Parathyroid adenoma (tissue), 2 donors: ENCODE results near the gene TMIE.
"Not testable (repeated sequence)": the region's sequence is repeated elsewhere in the genome, so short reads cannot be mapped to it uniquely, and the experiment has no call there.

Experiments
- H2AFZ ChIP-seq: fragments of 300-600 bp; sonication (generic); one replicate; pipeline ENCODE4 v1.7.0; 2017; ENCODE audit warnings: antibody characterized with exemption, mild to moderate bottlenecking
- H3K27ac ChIP-seq: fragments of 300-600 bp; sonication (generic); one replicate; pipeline ENCODE4 v1.7.0; 2017
- H3K27me3 ChIP-seq: fragments of 300-600 bp; sonication (generic); one replicate; pipeline ENCODE4 v1.7.0; 2017; ENCODE audit warnings: low read length; ENCODE audit not compliant: control insufficient read depth, insufficient read depth
- H3K36me3 ChIP-seq: fragments of 300-600 bp; sonication (generic); one replicate; pipeline ENCODE4 v1.7.0; 2017; ENCODE audit warnings: low read length; ENCODE audit not compliant: control insufficient read depth, insufficient read depth
- H3K4me1 ChIP-seq: fragments of 300-600 bp; sonication (generic); one replicate; pipeline ENCODE4 v1.7.0; 2017; ENCODE audit warnings: control low read depth
- H3K4me2 ChIP-seq: fragments of 300-600 bp; sonication (generic); one replicate; pipeline ENCODE4 v1.7.0; 2017; ENCODE audit warnings: low read length
- H3K4me3 ChIP-seq: fragments of 300-600 bp; sonication (generic); one replicate; pipeline ENCODE4 v1.7.0; 2017; ENCODE audit warnings: low read depth, low read length
- H3K79me2 ChIP-seq: fragments of 300-600 bp; sonication (generic); one replicate; pipeline ENCODE4 v1.7.0; 2017; ENCODE audit warnings: control low read depth
- H3K9ac ChIP-seq: fragments of 300-600 bp; sonication (generic); one replicate; pipeline ENCODE4 v1.7.0; 2017; ENCODE audit warnings: mild to moderate bottlenecking
- H3K9me3 ChIP-seq: fragments of 300-600 bp; sonication (generic); one replicate; pipeline ENCODE4 v1.7.0; 2017; ENCODE audit warnings: low read length; ENCODE audit not compliant: control insufficient read depth
- CTCF ChIP-seq: fragments of 300-600 bp; sonication (generic); IDR thresholded peaks from one replicate; pipeline ENCODE4 v1.7.0; 2017; ENCODE audit warnings: antibody characterized with exemption, mild to moderate bottlenecking
- donor health status: primary hyperparathyroidism.

The TMIE gene

GRCh38 chr3:46699676-46700523 lies 1.3 kb upstream of the TMIE start:
- Histone ChIP-seq H3K4me1 (no peaks in the 10 kb centered on the region), H3K27ac (no peak overlapping the region)

GRCh38 chr3:46700772-46701171 lies 420 bp upstream of the TMIE start:
- Histone ChIP-seq H3K4me3 (no peak overlapping the region), H3K9ac (no peak overlapping the region), H3K4me1 (no peaks in the 10 kb centered on the region), H3K4me2 (no peak overlapping the region), H3K36me3 (no peaks in the 10 kb centered on the region), H3K27me3 (no peaks in the 10 kb centered on the region), H3K79me2 (no peaks in the 10 kb centered on the region), H3K27ac (no peak overlapping the region), H2AFZ (peak overlapping the region; percentile 20), H3K9me3 (no peaks in the 10 kb centered on the region)
- no peak for TF ChIP-seq CTCF

More at GRCh38 chr3:46699676-46700523, 1.3 kb upstream of the TMIE start:
- no peaks in the 10 kb centered on the region for H3K36me3 ChIP-seq
- H3K27me3 ChIP-seq, result no peaks in the 10 kb centered on the region
- no peak overlapping the region for H3K4me3 ChIP-seq
- no peak overlapping the region for H3K4me2 ChIP-seq
- no peak overlapping the region for H2AFZ ChIP-seq
- TF ChIP-seq CTCF, result no peak
- H3K79me2 ChIP-seq, result no peaks in the 10 kb centered on the region
- no peak overlapping the region for H3K9ac ChIP-seq
- no peaks in the 10 kb centered on the region for H3K9me3 ChIP-seq

- H2AFZ ChIP-seq, result no peak overlapping the region
- no peak for TF ChIP-seq CTCF
- no peaks in the 10 kb centered on the region for H3K9me3 ChIP-seq
- no peak overlapping the region for H3K9ac ChIP-seq
- no peaks in the 10 kb centered on the region for H3K79me2 ChIP-seq
- H3K4me3 ChIP-seq, result no peak overlapping the region
- H3K27ac ChIP-seq, result no peak overlapping the region
- H3K4me1 ChIP-seq, result no peaks in the 10 kb centered on the region
- no peak overlapping the region for H3K4me2 ChIP-seq
- no peaks in the 10 kb centered on the region for H3K27me3 ChIP-seq
- H3K36me3 ChIP-seq, result no peaks in the 10 kb centered on the region
These were observed 1.2 kb downstream of the TMIE start for GRCh38 chr3:46702246-46703012.

GRCh38 chr3:46703013-46703520 lies 1.9 kb downstream of the TMIE start:
- Histone ChIP-seq H3K4me3 (no peak overlapping the region), H3K27ac (no peak overlapping the region), H3K79me2 (no peaks in the 10 kb centered on the region), H2AFZ (no peak overlapping the region), H3K4me2 (no peak overlapping the region), H3K9me3 (no peaks in the 10 kb centered on the region), H3K36me3 (no peaks in the 10 kb centered on the region), H3K4me1 (no peaks in the 10 kb centered on the region), H3K9ac (no peak overlapping the region), H3K27me3 (no peaks in the 10 kb centered on the region)
- TF ChIP-seq CTCF, result no peak

- H3K36me3 ChIP-seq, H3K4me2 ChIP-seq, H3K9ac ChIP-seq, H2AFZ ChIP-seq, H3K4me1 ChIP-seq, H3K79me2 ChIP-seq, H3K9me3 ChIP-seq, H3K4me3 ChIP-seq, H3K27ac ChIP-seq, H3K27me3 ChIP-seq: not testable (repeated sequence)
These were observed 3.2 kb downstream of the TMIE start for GRCh38 chr3:46704346-46704745.
